HepG2 (cell line): Measurements from ENCODE around the gene RRP36. TPM values are rescaled to one million over a fixed set of nuclear protein-coding genes. Genes with fewer than 3 reads are reported as not detected.

Experiments
- CREM ChIP-seq, 2 experiments: sonication (generic) in 1 of 2; formaldehyde crosslinking in 1 of 2; IDR thresholded peaks; 2 replicates each; pipeline versions ENCODE4 v1.4.0 to v1.6.1; 2016 to 2020; ENCODE audit warnings: antibody characterized with exemption in 1 of 2, mild to moderate bottlenecking in 1 of 2, missing genetic modification reagents in 1 of 2
- GLI4 ChIP-seq: sonication (generic); formaldehyde crosslinking; IDR thresholded peaks from 2 replicates; pipeline ENCODE4 v1.5.1; 2020; ENCODE audit warnings: missing genetic modification reagents, mild to moderate bottlenecking, moderate library complexity, borderline replicate concordance
- HMGA1 ChIP-seq: sonication (generic); formaldehyde crosslinking; conservative IDR thresholded peaks from 2 replicates; pipeline ENCODE4 v1.4.0; 2020; ENCODE audit warnings: missing genetic modification reagents
- HNRNPH1 ChIP-seq: fragments of 200-400 bp; formaldehyde crosslinking; optimal IDR thresholded peaks from 2 replicates; pipeline ENCODE3; 2017; ENCODE audit warnings: mild to moderate bottlenecking, low read depth, low read length
- IRF1 ChIP-seq: sonication (generic); formaldehyde crosslinking; IDR thresholded peaks from 2 replicates; pipeline ENCODE4 v1.4.0; 2020; ENCODE audit warnings: low read depth, mild to moderate bottlenecking, missing genetic modification reagents
- JARID2 ChIP-seq: sonication (generic); formaldehyde crosslinking; IDR thresholded peaks from 2 replicates; pipeline ENCODE4 v1.8.1; 2023; ENCODE audit warnings: missing genetic modification reagents, inconsistent platforms; ENCODE audit not compliant: insufficient replicate concordance
- MIXL1 ChIP-seq: IDR thresholded peaks from 2 replicates; pipeline ENCODE4 v1.6.1; 2016
- RARG ChIP-seq: sonication (generic); formaldehyde crosslinking; IDR thresholded peaks from 2 replicates; pipeline ENCODE4 v1.4.0; 2020; ENCODE audit warnings: low read depth, mild to moderate bottlenecking, missing genetic modification reagents
- RBM39 ChIP-seq: fragments of 200-400 bp; formaldehyde crosslinking; IDR thresholded peaks from one replicate; pipeline ENCODE4 v1.6.1; 2018; ENCODE audit warnings: antibody characterized with exemption, mild to moderate bottlenecking, low read depth, low read length; ENCODE audit not compliant: poor library complexity, severe bottlenecking
- SALL2 ChIP-seq: sonication (generic); formaldehyde crosslinking; IDR thresholded peaks from 2 replicates; pipeline ENCODE4 v1.8.1; 2023; ENCODE audit warnings: mild to moderate bottlenecking, missing genetic modification reagents, inconsistent platforms
- TBX3 ChIP-seq: fragments of 450-650 bp; IDR thresholded peaks from 2 replicates; pipeline ENCODE4 v1.6.1; 2017; ENCODE audit warnings: antibody characterized with exemption, mild to moderate bottlenecking, inconsistent platforms, borderline replicate concordance
- ZBTB4 ChIP-seq: sonication (generic); formaldehyde crosslinking; IDR thresholded peaks from 2 replicates; pipeline ENCODE4 v1.4.0; 2020; ENCODE audit warnings: missing genetic modification reagents, mild to moderate bottlenecking, borderline replicate concordance
- ZBTB40 ChIP-seq, 2 experiments: fragments of 450-650 bp in 1 of 2; sonication (generic) in 1 of 2; formaldehyde crosslinking in 1 of 2; IDR thresholded peaks; 2 replicates each; pipeline versions ENCODE4 v1.6.1 to v1.8.0; 2016 to 2022; ENCODE audit warnings: antibody characterized with exemption in 1 of 2, mild to moderate bottlenecking in 1 of 2, missing genetic modification reagents in 1 of 2
- ZFP62 ChIP-seq: sonication (generic); formaldehyde crosslinking; IDR thresholded peaks from 2 replicates; pipeline ENCODE4 v1.4.0; 2020; ENCODE audit warnings: missing genetic modification reagents
- ZNF619 ChIP-seq: sonication (generic); formaldehyde crosslinking; IDR thresholded peaks from 2 replicates; pipeline ENCODE4 v1.4.0; 2020; ENCODE audit warnings: mild to moderate bottlenecking, missing genetic modification reagents
- polyA plus RNA-seq, 8 experiments: library from polyadenylated mRNA; depleted of rRNA in 3 of 8; stranded (reverse) in 7 of 8; unstranded in 1 of 8; fragments of >200 nt; fragmentation: Illumina TruSeq in 4 of 8; extraction: Trizol in 4 of 8; gene quantifications; 2 replicates each; pipeline versions ENCODE4 v1.2.1 to v1.2.3, GENCODE V29; 2011 to 2016; ENCODE audit warnings: low read depth in 4 of 8, missing spikeins in 1 of 8, mixed read lengths in 1 of 8; ENCODE audit not compliant: insufficient read depth in 1 of 8
- total RNA-seq, 5 experiments: library from RNA; depleted of rRNA; stranded (reverse); fragments of >200 nt; fragmentation: Illumina TruSeq; extraction: Trizol; gene quantifications; 2 replicates each; pipeline ENCODE4 v1.2.3, GENCODE V29; 2016; ENCODE audit warnings: low read depth in 1 of 5

RRP36 gene
- total and polyA plus RNA-seq, 2 of the 13 experiments (the other 11 are each of a cell fraction or from before 2014, with no cell fraction given), result 29.5 to 144 TPM

GRCh38 chr6:42978839-42979522 lies 42.4 kb upstream of the RRP36 start, which contains the start of gene PEX6 (continued):
- peak; percentile 50 for TF ChIP-seq ZBTB40 (IDR thresholded peaks at IDR 0.05)
- 0 out of 2 replicates have a peak, but pooled peaks have one; percentile 17 for TF ChIP-seq ZBTB40 (CRISPR knock-in tag; IDR thresholded peaks at IDR 0.05)
- peak; percentile 70; the same call in 1 of the 2 replicates for TF ChIP-seq CREM (IDR thresholded peaks at IDR 0.05)
- TF ChIP-seq CREM (CRISPR knock-in tag; IDR thresholded peaks at IDR 0.05), result no peak
- TF ChIP-seq MIXL1, result no peak; the same call in none of the 2 replicates
- TF ChIP-seq JARID2 (CRISPR knock-in tag), result no peak
- peak; percentile 93 for TF ChIP-seq ZNF619 (CRISPR knock-in tag)
- no peak for TF ChIP-seq IRF1
- no peak for TF ChIP-seq TBX3
- TF ChIP-seq RBM39, result no peak
- TF ChIP-seq SALL2 (CRISPR knock-in tag), result no peak
- peak; percentile 88; the same call in 1 of the 2 replicates for TF ChIP-seq GLI4 (CRISPR knock-in tag)
- no peak for TF ChIP-seq ZFP62 (CRISPR knock-in tag)
- TF ChIP-seq HNRNPH1, result peak; percentile 91
- 0 out of 2 replicates have a peak, but pooled peaks have one; percentile 20 for TF ChIP-seq ZBTB4 (CRISPR knock-in tag)
- no peak for TF ChIP-seq RARG (CRISPR knock-in tag)
- TF ChIP-seq HMGA1 (CRISPR knock-in tag), result no peak
